ENCODE data around the gene TMEM91. TPM values are rescaled to one million over a fixed set of nuclear protein-coding genes. Genes with fewer than 3 reads are reported as not detected.

The TMEM91 gene
- total and polyA plus RNA-seq, 9 of the 15 experiments (the other 6 are each of a cell fraction or from before 2014, with no cell fraction given): 1.2 to 5.2 (median 2.7) TPM

DNA sequence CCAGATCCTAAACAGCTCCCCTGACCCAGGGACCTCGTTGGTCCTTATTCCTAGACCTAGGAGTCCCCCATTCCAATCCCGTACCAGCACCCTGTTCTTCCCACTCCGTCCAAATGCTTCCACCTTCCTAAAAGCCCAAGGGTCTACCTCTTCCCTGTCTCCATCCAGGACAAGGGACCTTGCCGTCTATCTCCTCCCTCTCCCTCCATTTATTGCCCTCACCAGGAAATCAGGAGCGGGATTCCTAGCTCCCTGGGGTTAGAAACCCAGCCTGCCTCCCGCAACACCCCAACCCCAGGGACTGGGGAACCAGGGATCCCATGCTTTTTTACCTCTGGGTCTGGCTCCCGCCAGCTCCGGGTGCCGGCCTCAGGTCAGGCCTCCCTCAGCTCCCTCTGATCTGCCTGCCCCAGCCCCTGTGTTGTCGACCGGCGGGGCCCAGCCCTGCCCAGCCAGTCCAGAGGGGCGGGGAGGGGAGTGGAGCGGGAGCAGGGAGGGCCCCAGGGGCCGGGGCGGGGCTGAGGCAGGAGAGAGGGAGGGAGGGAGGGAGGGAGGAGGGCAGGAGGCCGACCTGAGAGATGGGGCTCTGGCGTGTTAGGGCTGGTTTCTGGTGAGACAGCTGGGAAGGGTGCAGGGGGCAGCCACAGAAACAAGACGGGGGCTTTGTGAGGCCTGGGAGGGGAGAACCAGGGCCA, 50.8 kb downstream of the TMEM91 start, which contains the start of gene B3GNT8 (continued):
- TF ChIP-seq ARID4B (CRISPR knock-in tag; IDR thresholded peaks at IDR 0.05) (no peak), POLR2AphosphoS5 (IDR thresholded peaks at IDR 0.05; ENCODE audit: control insufficient read depth, insufficient read depth, low read depth, low read length) (peak; percentile 19; the same call in 1 of the 2 replicates), MCM7 (IDR thresholded peaks at IDR 0.05) (no peak), PTBP1 (IDR thresholded peaks at IDR 0.05; ENCODE audit: low read depth, low read length) (no peak), PURB (CRISPR knock-in tag; IDR thresholded peaks at IDR 0.05; ENCODE audit: low read depth) (no peak), ARID2 (IDR thresholded peaks at IDR 0.05) (no peak), MBD2 (IDR thresholded peaks at IDR 0.05; ENCODE audit: borderline replicate concordance, low read depth) (no peak), POLR2B (IDR thresholded peaks at IDR 0.05; ENCODE audit: low read depth, partially characterized antibody) (peak; percentile 43), TAF1 (IDR thresholded peaks at IDR 0.05; ENCODE audit: control insufficient read depth, extremely low read depth, insufficient read depth, low read length, severe bottlenecking) (peak; percentile 44), HDGF (IDR thresholded peaks at IDR 0.05) (no peak)
- TF ChIP-seq, protein P1, sequence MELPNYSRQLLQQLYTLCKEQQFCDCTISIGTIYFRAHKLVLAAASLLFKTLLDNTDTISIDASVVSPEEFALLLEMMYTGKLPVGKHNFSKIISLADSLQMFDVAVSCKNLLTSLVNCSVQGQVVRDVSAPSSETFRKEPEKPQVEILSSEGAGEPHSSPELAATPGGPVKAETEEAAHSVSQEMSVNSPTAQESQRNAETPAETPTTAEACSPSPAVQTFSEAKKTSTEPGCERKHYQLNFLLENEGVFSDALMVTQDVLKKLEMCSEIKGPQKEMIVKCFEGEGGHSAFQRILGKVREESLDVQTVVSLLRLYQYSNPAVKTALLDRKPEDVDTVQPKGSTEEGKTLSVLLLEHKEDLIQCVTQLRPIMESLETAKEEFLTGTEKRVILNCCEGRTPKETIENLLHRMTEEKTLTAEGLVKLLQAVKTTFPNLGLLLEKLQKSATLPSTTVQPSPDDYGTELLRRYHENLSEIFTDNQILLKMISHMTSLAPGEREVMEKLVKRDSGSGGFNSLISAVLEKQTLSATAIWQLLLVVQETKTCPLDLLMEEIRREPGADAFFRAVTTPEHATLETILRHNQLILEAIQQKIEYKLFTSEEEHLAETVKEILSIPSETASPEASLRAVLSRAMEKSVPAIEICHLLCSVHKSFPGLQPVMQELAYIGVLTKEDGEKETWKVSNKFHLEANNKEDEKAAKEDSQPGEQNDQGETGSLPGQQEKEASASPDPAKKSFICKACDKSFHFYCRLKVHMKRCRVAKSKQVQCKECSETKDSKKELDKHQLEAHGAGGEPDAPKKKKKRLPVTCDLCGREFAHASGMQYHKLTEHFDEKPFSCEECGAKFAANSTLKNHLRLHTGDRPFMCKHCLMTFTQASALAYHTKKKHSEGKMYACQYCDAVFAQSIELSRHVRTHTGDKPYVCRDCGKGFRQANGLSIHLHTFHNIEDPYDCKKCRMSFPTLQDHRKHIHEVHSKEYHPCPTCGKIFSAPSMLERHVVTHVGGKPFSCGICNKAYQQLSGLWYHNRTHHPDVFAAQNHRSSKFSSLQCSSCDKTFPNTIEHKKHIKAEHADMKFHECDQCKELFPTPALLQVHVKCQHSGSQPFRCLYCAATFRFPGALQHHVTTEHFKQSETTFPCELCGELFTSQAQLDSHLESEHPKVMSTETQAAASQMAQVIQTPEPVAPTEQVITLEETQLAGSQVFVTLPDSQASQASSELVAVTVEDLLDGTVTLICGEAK (IDR thresholded peaks at IDR 0.05): no peak
- TF ChIP-seq, protein P1 (CRISPR knock-in tag; IDR thresholded peaks at IDR 0.05): no peak
- TF ChIP-seq, protein P2, sequence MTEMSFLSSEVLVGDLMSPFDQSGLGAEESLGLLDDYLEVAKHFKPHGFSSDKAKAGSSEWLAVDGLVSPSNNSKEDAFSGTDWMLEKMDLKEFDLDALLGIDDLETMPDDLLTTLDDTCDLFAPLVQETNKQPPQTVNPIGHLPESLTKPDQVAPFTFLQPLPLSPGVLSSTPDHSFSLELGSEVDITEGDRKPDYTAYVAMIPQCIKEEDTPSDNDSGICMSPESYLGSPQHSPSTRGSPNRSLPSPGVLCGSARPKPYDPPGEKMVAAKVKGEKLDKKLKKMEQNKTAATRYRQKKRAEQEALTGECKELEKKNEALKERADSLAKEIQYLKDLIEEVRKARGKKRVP (CRISPR knock-in tag; IDR thresholded peaks at IDR 0.05): 0 out of 2 replicates have a peak, but pooled peaks have one; percentile 35

Measured in K562 (cell line).